ENCODE data around the gene CIRBP. TPM values are rescaled to one million over a fixed set of nuclear protein-coding genes. Genes with fewer than 3 reads are reported as not detected.

Gene CIRBP
- total and polyA plus RNA-seq, 2 of the 13 experiments (the other 11 are each of a cell fraction or from before 2014, with no cell fraction given), result 133 to 140 TPM

DNA sequence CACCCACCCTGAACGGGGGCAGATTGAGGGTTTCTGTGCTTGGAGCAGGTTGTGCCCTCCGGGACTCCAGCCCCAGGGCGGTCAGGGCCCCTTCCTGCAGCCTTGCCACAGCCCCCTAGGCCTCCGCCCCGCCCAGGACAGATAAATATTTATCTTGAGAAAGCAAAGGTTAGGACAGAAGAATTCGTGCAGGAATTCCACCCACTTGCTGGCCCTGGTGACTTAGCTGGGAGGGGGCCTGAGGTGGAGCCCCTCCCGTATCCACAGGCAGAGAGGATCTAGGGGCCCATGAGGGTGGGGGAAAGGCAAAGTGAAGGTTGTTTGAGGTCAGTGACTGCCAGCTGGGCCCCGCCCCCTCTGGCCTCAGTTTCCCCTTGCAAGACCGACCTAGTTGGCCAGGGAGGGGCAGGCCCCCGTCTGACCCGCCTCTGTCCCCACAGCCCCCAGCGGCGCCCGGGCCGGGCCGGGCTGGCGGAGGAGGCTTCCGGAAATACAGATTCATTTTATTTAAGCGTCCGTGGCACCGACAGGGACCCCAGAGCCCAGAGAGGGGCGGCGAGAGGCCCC is 15.5 kb upstream of the CIRBP start (continued):
- TF ChIP-seq ZSCAN25 (CRISPR knock-in tag; IDR thresholded peaks at IDR 0.05) (no peak), ZNF274 (CRISPR knock-in tag; IDR thresholded peaks at IDR 0.05) (no peak), REPIN1 (CRISPR knock-in tag; IDR thresholded peaks at IDR 0.05; ENCODE audit: borderline replicate concordance, low read depth) (no peak; the same call in 1 of the 2 replicates), ZNF510 (CRISPR knock-in tag; IDR thresholded peaks at IDR 0.05; ENCODE audit: low read depth) (no peak), NR2F2 (IDR thresholded peaks at IDR 0.05; ENCODE audit: borderline replicate concordance, low read depth) (peak; percentile 90; the same call in 1 of the 2 replicates), SP4 (CRISPR knock-in tag; IDR thresholded peaks at IDR 0.05) (no peak), ZNF317 (CRISPR knock-in tag; IDR thresholded peaks at IDR 0.05) (no peak), ETV6 (CRISPR knock-in tag; conservative IDR thresholded peaks at IDR 0.05) (0 out of 2 replicates have a peak, but pooled peaks have one; percentile 34), ZNF737 (CRISPR knock-in tag; IDR thresholded peaks at IDR 0.05; ENCODE audit: borderline replicate concordance) (no peak), ZNF780A (CRISPR knock-in tag; IDR thresholded peaks at IDR 0.05) (no peak), ZNF501 (CRISPR knock-in tag; IDR thresholded peaks at IDR 0.05) (peak; percentile 27; the same call in 1 of the 2 replicates), HOXA3 (CRISPR knock-in tag; IDR thresholded peaks at IDR 0.05) (no peak; the same call in 1 of the 2 replicates), TOE1 (CRISPR knock-in tag; IDR thresholded peaks at IDR 0.05) (no peak), ZNF253 (CRISPR knock-in tag; IDR thresholded peaks at IDR 0.05; ENCODE audit: borderline replicate concordance) (no peak), SKI (IDR thresholded peaks at IDR 0.05; ENCODE audit: partially characterized antibody) (peak; percentile 49), SRF (IDR thresholded peaks at IDR 0.05; ENCODE audit: low read depth, low read length) (no peak), TCF7L2 (IDR thresholded peaks at IDR 0.05; ENCODE audit: low read depth, low read length) (no peak), MIER2 (CRISPR knock-in tag; IDR thresholded peaks at IDR 0.05) (no peak), EZH2 (conservative IDR thresholded peaks at IDR 0.05; ENCODE audit: low read depth, low read length) (no peak)
- TF ChIP-seq, protein P1, sequence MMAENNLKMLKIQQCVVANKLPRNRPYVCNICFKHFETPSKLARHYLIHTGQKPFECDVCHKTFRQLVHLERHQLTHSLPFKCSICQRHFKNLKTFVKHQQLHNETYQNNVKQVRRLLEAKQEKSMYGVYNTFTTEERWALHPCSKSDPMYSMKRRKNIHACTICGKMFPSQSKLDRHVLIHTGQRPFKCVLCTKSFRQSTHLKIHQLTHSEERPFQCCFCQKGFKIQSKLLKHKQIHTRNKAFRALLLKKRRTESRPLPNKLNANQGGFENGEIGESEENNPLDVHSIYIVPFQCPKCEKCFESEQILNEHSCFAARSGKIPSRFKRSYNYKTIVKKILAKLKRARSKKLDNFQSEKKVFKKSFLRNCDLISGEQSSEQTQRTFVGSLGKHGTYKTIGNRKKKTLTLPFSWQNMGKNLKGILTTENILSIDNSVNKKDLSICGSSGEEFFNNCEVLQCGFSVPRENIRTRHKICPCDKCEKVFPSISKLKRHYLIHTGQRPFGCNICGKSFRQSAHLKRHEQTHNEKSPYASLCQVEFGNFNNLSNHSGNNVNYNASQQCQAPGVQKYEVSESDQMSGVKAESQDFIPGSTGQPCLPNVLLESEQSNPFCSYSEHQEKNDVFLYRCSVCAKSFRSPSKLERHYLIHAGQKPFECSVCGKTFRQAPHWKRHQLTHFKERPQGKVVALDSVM (CRISPR knock-in tag; IDR thresholded peaks at IDR 0.05), result no peak
- TF ChIP-seq, protein P2, sequence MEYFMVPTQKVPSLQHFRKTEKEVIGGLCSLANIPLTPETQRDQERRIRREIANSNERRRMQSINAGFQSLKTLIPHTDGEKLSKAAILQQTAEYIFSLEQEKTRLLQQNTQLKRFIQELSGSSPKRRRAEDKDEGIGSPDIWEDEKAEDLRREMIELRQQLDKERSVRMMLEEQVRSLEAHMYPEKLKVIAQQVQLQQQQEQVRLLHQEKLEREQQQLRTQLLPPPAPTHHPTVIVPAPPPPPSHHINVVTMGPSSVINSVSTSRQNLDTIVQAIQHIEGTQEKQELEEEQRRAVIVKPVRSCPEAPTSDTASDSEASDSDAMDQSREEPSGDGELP (IDR thresholded peaks at IDR 0.05; ENCODE audit: borderline replicate concordance, low read depth), result 0 out of 2 replicates have a peak, but pooled peaks have one; percentile 20
- TF ChIP-seq, protein P3, sequence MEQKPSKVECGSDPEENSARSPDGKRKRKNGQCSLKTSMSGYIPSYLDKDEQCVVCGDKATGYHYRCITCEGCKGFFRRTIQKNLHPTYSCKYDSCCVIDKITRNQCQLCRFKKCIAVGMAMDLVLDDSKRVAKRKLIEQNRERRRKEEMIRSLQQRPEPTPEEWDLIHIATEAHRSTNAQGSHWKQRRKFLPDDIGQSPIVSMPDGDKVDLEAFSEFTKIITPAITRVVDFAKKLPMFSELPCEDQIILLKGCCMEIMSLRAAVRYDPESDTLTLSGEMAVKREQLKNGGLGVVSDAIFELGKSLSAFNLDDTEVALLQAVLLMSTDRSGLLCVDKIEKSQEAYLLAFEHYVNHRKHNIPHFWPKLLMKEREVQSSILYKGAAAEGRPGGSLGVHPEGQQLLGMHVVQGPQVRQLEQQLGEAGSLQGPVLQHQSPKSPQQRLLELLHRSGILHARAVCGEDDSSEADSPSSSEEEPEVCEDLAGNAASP (CRISPR knock-in tag; IDR thresholded peaks at IDR 0.05; ENCODE audit: borderline replicate concordance), result peak; percentile 93
- TF ChIP-seq, protein P4, sequence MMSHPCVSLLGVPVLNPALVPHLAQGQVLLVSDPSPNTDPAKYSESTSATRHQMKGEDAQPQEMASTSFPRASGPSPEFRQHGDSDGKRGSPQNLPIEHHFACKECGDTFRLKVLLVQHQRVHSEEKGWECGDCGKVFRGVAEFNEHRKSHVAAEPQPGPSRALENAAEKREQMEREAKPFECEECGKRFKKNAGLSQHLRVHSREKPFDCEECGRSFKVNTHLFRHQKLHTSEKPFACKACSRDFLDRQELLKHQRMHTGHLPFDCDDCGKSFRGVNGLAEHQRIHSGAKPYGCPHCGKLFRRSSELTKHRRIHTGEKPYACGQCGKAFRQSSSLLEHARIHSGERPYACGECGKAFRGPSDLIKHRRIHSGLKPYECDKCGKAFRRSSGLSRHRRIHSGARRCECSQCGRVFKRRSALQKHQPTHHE (CRISPR knock-in tag; IDR thresholded peaks at IDR 0.05; ENCODE audit: borderline replicate concordance), result no peak
- TF ChIP-seq, protein P5, sequence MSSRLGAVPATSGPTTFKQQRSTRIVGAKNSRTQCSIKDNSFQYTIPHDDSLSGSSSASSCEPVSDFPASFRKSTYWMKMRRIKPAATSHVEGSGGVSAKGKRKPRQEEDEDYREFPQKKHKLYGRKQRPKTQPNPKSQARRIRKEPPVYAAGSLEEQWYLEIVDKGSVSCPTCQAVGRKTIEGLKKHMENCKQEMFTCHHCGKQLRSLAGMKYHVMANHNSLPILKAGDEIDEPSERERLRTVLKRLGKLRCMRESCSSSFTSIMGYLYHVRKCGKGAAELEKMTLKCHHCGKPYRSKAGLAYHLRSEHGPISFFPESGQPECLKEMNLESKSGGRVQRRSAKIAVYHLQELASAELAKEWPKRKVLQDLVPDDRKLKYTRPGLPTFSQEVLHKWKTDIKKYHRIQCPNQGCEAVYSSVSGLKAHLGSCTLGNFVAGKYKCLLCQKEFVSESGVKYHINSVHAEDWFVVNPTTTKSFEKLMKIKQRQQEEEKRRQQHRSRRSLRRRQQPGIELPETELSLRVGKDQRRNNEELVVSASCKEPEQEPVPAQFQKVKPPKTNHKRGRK (CRISPR knock-in tag; IDR thresholded peaks at IDR 0.05), result no peak

Data from HepG2 (cell line).